Fibroblast of peridontal ligament (primary cell): Measurements from ENCODE around the gene MAPKAPK3.

ENCODE experiments used
- DNase-seq: peaks from one replicate; pipeline ENCODE4 v3.0.0-alpha.2; 2010; ENCODE audit errors: extremely low read depth

Gene MAPKAPK3

GRCh38 chr3:50587806-50588758, 28.9 kb upstream of the MAPKAPK3 start:
- no peak for DNase-seq

GRCh38 chr3:50588759-50589433, 28.1 kb upstream of the MAPKAPK3 start:
- DNase-seq: peak; percentile 47

- DNase-seq: no peak
Measured at GRCh38 chr3:50591196-50591741, 25.7 kb upstream of the MAPKAPK3 start.

GRCh38 chr3:50592568-50592967, 24.4 kb upstream of the MAPKAPK3 start:
- DNase-seq: no peak

GRCh38 chr3:50594253-50594785, 22.6 kb upstream of the MAPKAPK3 start:
- peak; percentile 18 for DNase-seq

- no peak for DNase-seq
Measured at GRCh38 chr3:50599115-50599715, 17.7 kb upstream of the MAPKAPK3 start.

- no peak for DNase-seq
Measured at GRCh38 chr3:50599716-50600118, 17.2 kb upstream of the MAPKAPK3 start.

- DNase-seq: no peak
Measured at GRCh38 chr3:50600141-50600753, 16.7 kb upstream of the MAPKAPK3 start.

GRCh38 chr3:50600841-50601591, 15.9 kb upstream of the MAPKAPK3 start:
- peak; percentile 97 for DNase-seq

GRCh38 chr3:50602595-50603191, 14.3 kb upstream of the MAPKAPK3 start:
- DNase-seq: peak; percentile 30

GRCh38 chr3:50603261-50604109, 13.5 kb upstream of the MAPKAPK3 start:
- no peak for DNase-seq

GRCh38 chr3:50604110-50604621, 12.8 kb upstream of the MAPKAPK3 start:
- no peak for DNase-seq

GRCh38 chr3:50604628-50605588, 12.0 kb upstream of the MAPKAPK3 start:
- no peak for DNase-seq

GRCh38 chr3:50605901-50606326, 11.0 kb upstream of the MAPKAPK3 start:
- DNase-seq: no peak

GRCh38 chr3:50606596-50606995, 10.4 kb upstream of the MAPKAPK3 start:
- no peak for DNase-seq

- no peak for DNase-seq
Measured at GRCh38 chr3:50607271-50608091, 9.5 kb upstream of the MAPKAPK3 start.

GRCh38 chr3:50608278-50608677, 8.7 kb upstream of the MAPKAPK3 start:
- no peak for DNase-seq
